Measurements from ENCODE around the gene TBX1. TPM values are rescaled to one million over a fixed set of nuclear protein-coding genes. Genes with fewer than 3 reads are reported as not detected.
"Not testable (repeated sequence)": the region's sequence is repeated elsewhere in the genome, so short reads cannot be mapped to it uniquely, and the experiment has no call there.

The TBX1 gene
- total RNA-seq, 3 donors from 2014 or later, result 0.96 to 9.2 (median 2.9) TPM

DNA sequence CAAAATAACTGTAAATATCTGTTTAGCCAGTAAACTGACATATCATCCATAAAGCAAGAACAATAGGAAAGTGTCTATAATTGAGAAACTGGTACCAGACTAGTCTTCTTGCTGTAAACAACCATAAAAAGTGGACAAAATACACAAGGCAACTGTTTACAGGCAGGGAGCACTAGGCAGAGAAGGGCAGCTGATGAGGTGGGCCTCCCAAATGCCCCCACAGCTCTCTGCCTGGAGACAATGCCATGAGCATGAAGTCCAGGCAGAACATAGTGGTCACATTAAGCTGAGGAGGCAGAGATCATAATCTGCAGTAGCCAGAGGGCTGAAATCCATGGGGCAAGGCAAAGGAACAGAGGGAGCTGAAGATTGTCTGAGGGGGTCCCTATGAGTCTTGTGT, 30.7 kb downstream of the TBX1 start:
- Histone ChIP-seq H3K27me3 (no peaks in the 10 kb centered on the region), H3K4me3 (no peak overlapping the region), H3K9me3 (peaks cover 0 to 5% of the 10 kb centered on the region in 2 donors), H3K27ac (no peak overlapping the region), H3K4me1 (no peaks in the 10 kb centered on the region), H3K36me3 (no peaks in the 10 kb centered on the region)
- intact Hi-C loops (cut with DNase I; ENCODE audit: low total_unique reads), result no loop called here
- TF ChIP-seq, protein P1, sequence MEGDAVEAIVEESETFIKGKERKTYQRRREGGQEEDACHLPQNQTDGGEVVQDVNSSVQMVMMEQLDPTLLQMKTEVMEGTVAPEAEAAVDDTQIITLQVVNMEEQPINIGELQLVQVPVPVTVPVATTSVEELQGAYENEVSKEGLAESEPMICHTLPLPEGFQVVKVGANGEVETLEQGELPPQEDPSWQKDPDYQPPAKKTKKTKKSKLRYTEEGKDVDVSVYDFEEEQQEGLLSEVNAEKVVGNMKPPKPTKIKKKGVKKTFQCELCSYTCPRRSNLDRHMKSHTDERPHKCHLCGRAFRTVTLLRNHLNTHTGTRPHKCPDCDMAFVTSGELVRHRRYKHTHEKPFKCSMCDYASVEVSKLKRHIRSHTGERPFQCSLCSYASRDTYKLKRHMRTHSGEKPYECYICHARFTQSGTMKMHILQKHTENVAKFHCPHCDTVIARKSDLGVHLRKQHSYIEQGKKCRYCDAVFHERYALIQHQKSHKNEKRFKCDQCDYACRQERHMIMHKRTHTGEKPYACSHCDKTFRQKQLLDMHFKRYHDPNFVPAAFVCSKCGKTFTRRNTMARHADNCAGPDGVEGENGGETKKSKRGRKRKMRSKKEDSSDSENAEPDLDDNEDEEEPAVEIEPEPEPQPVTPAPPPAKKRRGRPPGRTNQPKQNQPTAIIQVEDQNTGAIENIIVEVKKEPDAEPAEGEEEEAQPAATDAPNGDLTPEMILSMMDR (IDR thresholded peaks at IDR 0.05), result no peak
- TF ChIP-seq POLR2A (IDR thresholded peaks at IDR 0.05) (no peak), POLR2AphosphoS5 (IDR thresholded peaks at IDR 0.05) (no peak)
- no peak for DNase-seq (ENCODE audit: low spot score in 2 of 2)

DNA sequence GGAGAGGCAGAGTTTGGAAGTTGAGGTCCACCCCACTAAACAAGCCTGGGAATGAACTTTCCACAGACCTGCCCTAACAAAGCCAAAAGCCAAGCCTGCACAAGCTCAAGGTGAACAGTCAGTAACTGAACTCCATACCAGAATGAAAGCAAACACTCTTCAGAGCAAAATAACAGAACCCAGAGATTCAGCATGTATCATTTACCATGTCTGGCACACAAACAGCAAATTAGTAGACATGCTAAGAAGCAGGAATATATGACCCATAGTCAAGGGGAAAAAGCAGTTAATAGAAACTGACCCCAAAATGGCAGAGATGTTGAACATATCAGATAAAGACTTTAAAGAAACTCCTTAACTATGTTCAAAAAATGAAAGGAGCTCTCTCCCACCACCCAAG, 31.3 kb downstream of the TBX1 start:
- intact Hi-C loops (cut with DNase I; ENCODE audit: low total_unique reads), result no loop called here
- Histone ChIP-seq H3K9me3 (peaks cover 0 to 5% of the 10 kb centered on the region in 2 donors), H3K27ac (no peak overlapping the region), H3K4me1 (no peaks in the 10 kb centered on the region), H3K36me3 (no peaks in the 10 kb centered on the region), H3K4me3 (no peak overlapping the region), H3K27me3 (no peaks in the 10 kb centered on the region)
- TF ChIP-seq POLR2AphosphoS5 (IDR thresholded peaks at IDR 0.05) (no peak), POLR2A (IDR thresholded peaks at IDR 0.05) (no peak)
- TF ChIP-seq, protein P1 (IDR thresholded peaks at IDR 0.05), result no peak
- no peak for DNase-seq (ENCODE audit: low spot score in 2 of 2)

DNA sequence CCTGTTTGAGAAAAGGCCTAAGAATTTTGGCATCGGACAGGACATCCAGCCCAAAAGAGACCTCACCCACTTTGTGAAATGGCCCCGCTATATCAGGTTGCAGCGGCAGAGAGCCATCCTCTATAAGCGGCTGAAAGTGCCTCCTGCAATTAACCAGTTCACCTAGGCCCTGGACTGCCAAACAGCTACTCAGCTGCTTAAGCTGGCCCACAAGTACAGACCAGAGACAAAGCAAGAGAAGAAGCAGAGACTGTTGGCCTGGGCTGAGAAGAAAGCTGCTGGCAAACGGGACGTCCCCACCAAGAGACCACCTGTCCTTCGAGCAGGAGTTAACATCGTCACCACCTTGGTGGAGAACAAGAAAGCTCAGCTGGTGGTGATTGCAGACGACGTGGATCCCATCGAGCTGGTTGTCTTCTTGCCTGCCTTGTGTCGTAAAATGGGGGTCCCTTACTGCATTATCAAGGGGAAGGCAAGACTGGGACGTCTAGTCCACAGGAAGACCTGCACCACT, 31.9 kb downstream of the TBX1 start:
- H3K27me3 ChIP-seq; H3K36me3 ChIP-seq; DNase-seq (ENCODE audit: low spot score in 2 of 2); H3K27ac ChIP-seq; H3K9me3 ChIP-seq; intact Hi-C loops (cut with DNase I; ENCODE audit: low total_unique reads); H3K4me1 ChIP-seq; H3K4me3 ChIP-seq: not testable (repeated sequence)

- no peak overlapping the region for H3K4me3 ChIP-seq
- intact Hi-C loops (cut with DNase I; ENCODE audit: low total_unique reads), result no loop called here
- no peaks in the 10 kb centered on the region for H3K27me3 ChIP-seq
- no peak for DNase-seq (ENCODE audit: low spot score in 2 of 2)
- H3K27ac ChIP-seq, result no peak overlapping the region
- no peak for TF ChIP-seq POLR2AphosphoS5 (IDR thresholded peaks at IDR 0.05)
- TF ChIP-seq POLR2A (IDR thresholded peaks at IDR 0.05), result no peak
- no peaks in the 10 kb centered on the region for H3K36me3 ChIP-seq
- H3K9me3 ChIP-seq, result peaks cover 0 to 5% of the 10 kb centered on the region in 2 donors
- H3K4me1 ChIP-seq, result no peaks in the 10 kb centered on the region
These were observed 32.6 kb downstream of the TBX1 start for GRCh38 chr22:19793161-19793560.

DNA sequence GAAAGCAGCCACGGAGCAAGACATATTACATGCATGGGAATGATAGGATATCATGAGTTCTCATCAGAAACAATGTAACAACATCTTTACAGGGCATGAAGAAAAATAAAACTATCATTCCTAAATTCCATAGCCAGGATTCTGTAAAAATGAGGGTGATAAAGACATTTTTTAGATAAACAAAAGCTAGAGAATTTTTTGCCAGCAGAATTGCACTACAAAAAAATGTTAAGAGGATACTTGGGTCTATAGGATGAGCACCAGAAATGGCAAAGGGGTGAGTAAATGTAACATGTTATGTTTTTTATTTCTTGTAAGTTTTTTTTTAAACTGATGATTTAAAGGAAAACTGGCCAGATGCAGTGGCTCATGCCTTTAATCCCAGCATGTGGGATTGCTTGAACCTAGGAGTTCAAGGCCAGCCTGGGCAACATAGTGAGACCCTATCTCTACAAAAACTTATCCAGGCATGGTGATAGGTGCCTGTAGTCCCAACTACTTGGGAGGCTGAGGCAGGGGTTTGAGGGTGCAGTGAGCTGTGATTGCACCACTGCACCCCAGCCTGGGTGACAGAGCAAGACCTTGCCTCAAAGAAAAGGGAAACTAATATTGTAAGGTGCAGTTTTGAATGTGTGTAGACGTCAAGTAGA, 33.2 kb downstream of the TBX1 start:
- TF ChIP-seq POLR2A (IDR thresholded peaks at IDR 0.05) (no peak), POLR2AphosphoS5 (IDR thresholded peaks at IDR 0.05) (no peak)
- TF ChIP-seq, protein P1 (IDR thresholded peaks at IDR 0.05), result no peak
- Histone ChIP-seq H3K9me3 (peaks cover 0 to 5% of the 10 kb centered on the region in 2 donors), H3K36me3 (no peaks in the 10 kb centered on the region), H3K27ac (no peak overlapping the region), H3K4me3 (no peak overlapping the region), H3K27me3 (no peaks in the 10 kb centered on the region), H3K4me1 (no peaks in the 10 kb centered on the region)
- intact Hi-C loops (cut with DNase I; ENCODE audit: low total_unique reads), result no loop called here
- DNase-seq (ENCODE audit: low spot score in 2 of 2), result no peak

DNA sequence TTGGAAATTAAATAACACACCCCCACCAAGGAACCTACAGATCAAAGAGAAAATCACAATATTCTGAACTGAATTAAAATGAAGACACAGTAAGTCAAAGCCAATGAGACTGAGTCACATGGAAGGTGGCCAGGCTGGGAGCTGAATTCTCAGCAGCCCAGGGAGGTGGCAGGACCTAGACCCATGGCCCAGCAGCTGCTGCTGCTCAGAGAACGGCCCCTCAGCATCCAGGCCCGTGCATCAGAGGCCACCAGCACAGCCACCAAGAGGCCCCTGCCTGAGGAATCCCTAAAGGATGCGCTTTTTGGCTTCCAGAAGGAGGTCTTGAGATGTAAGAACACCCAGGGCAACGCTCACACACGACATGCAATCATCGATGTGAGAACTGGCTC, 35.0 kb downstream of the TBX1 start:
- Histone ChIP-seq H3K4me3 (no peak overlapping the region), H3K9me3 (peaks cover 0 to 5% of the 10 kb centered on the region in 2 donors), H3K36me3 (no peaks in the 10 kb centered on the region), H3K27me3 (no peaks in the 10 kb centered on the region), H3K27ac (no peak overlapping the region), H3K4me1 (no peaks in the 10 kb centered on the region)
- DNase-seq (ENCODE audit: low spot score in 2 of 2), result no peak
- no peak for TF ChIP-seq POLR2AphosphoS5 (IDR thresholded peaks at IDR 0.05)
- TF ChIP-seq, protein P1 (IDR thresholded peaks at IDR 0.05), result no peak
- no peak for TF ChIP-seq POLR2A (IDR thresholded peaks at IDR 0.05)
- intact Hi-C loops (cut with DNase I; ENCODE audit: low total_unique reads), result no loop called here
